Immature natural killer cell (primary cell): ENCODE results near the gene SEH1L. TPM values are rescaled to one million over a fixed set of nuclear protein-coding genes. Genes with fewer than 3 reads are reported as not detected.
A peak's percentile ranks its signal among the peaks of the same experiment; 100 is the strongest.

Experiments
- DNase-seq, 3 donors: peaks; one replicate each; pipeline ENCODE4 v3.0.0; 2022; ENCODE audit warnings: mixed read lengths in 1 of 3
- H3K27ac Mint-ChIP-seq, 6 donors: one replicate each; pipeline ENCODE4 v1.8.0; 2020; ENCODE audit warnings: mixed read lengths in 6 of 6, mild to moderate bottlenecking in 5 of 6, inconsistent platforms in 4 of 6, moderate library complexity in 3 of 6
- H3K27me3 Mint-ChIP-seq, 3 donors: one replicate each; pipeline ENCODE4 v1.8.0; 2020 to 2021; ENCODE audit warnings: low read depth in 3 of 3, mild to moderate bottlenecking in 3 of 3, mixed read lengths in 3 of 3, moderate library complexity in 3 of 3, inconsistent platforms in 1 of 3
- H3K36me3 Mint-ChIP-seq, 3 donors: one replicate each; pipeline ENCODE4 v1.8.0; 2020; ENCODE audit warnings: mixed read lengths in 3 of 3, inconsistent platforms in 2 of 3, mild to moderate bottlenecking in 2 of 3
- H3K4me1 Mint-ChIP-seq, 2 donors: one replicate each; pipeline ENCODE4 v1.8.0; 2020; ENCODE audit warnings: inconsistent platforms in 2 of 2, mild to moderate bottlenecking in 2 of 2, mixed read lengths in 2 of 2, moderate library complexity in 1 of 2
- H3K4me3 Mint-ChIP-seq, 5 donors: one replicate each; pipeline ENCODE4 v1.8.0; 2020; ENCODE audit warnings: mild to moderate bottlenecking in 5 of 5, mixed read lengths in 5 of 5, inconsistent platforms in 3 of 5, moderate library complexity in 3 of 5
- H3K9me3 Mint-ChIP-seq, 6 donors: one replicate each; pipeline ENCODE4 v1.8.0; 2020; ENCODE audit warnings: mild to moderate bottlenecking in 6 of 6, mixed read lengths in 6 of 6, inconsistent platforms in 4 of 6, moderate library complexity in 3 of 6
- polyA plus RNA-seq, 3 donors: library from polyadenylated mRNA; unstranded; fragments of 300-500 nt; fragmentation: Illumina TruSeq; gene quantifications; one replicate each; pipeline ENCODE4 v1.2.3, GENCODE V29; 2021

The SEH1L gene
- polyA plus RNA-seq, 3 donors from 2014 or later, result 18.2 to 32.8 (median 25.6) TPM

DNA sequence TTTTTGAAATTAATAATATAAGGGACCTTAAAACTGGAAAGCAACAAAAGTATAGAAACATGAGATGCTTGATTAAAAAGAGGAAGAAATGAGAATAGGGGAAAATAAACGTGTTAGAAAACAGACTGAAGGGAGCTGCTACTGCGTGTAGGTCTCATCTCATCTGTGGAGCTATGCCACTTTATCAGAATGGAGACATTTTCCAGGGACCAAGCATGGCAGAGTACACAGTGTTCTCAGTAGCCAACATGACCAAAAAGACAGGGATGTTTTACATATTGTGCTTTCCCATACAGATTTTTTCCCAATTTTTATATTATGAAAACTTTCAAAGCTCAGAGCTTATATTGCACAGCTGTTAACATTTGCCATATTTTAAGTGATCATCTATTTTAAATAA is 66.4 kb downstream of the SEH1L start:
- H3K4me1 Mint-ChIP-seq, result no peaks in the 10 kb centered on the region
- no peak overlapping the region for H3K4me3 Mint-ChIP-seq
- H3K27ac Mint-ChIP-seq, result peak overlapping the region in 1 of 6 donors; percentile 7
- H3K36me3 Mint-ChIP-seq, result peaks cover 29 to 50% (median 37%) of the 10 kb centered on the region in 3 donors
- no peaks in the 10 kb centered on the region for H3K27me3 Mint-ChIP-seq
- H3K9me3 Mint-ChIP-seq, result no peaks in the 10 kb centered on the region
- no peak for DNase-seq

DNA sequence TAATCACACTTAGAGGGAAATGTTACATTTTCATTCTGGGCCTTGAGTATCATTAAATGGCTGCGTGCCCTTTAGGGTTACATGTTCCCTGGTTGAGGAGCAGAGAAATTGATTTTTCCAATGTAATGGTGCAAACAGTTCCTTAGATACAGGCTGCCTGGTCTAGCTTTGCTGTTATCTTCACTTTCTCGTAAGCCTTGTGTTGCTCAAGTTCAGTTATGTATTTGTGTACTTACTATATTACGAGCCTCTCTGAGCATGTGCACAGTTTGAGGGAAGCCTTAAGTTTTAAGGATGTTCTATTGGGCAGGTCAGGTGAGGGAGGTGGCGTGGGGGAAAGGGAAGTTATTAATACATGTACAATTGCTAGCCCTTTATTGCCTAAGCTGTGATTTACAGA is 67.0 kb downstream of the SEH1L start:
- no peak overlapping the region for H3K4me3 Mint-ChIP-seq
- H3K27ac Mint-ChIP-seq, result no peak overlapping the region
- no peaks in the 10 kb centered on the region for H3K27me3 Mint-ChIP-seq
- no peaks in the 10 kb centered on the region for H3K4me1 Mint-ChIP-seq
- peaks cover 25 to 50% (median 36%) of the 10 kb centered on the region in 3 donors for H3K36me3 Mint-ChIP-seq
- no peak for DNase-seq
- H3K9me3 Mint-ChIP-seq, result no peaks in the 10 kb centered on the region

GRCh38 chr18:13017247-13017875 is 69.5 kb downstream of the SEH1L start:
- DNase-seq, result no peak
- H3K9me3 Mint-ChIP-seq, result no peaks in the 10 kb centered on the region
- H3K27me3 Mint-ChIP-seq, result no peaks in the 10 kb centered on the region
- no peak overlapping the region for H3K4me3 Mint-ChIP-seq
- peaks cover 31 to 65% (median 36%) of the 10 kb centered on the region in 3 donors for H3K36me3 Mint-ChIP-seq
- peak overlapping the region in 1 of 6 donors; percentile 45 for H3K27ac Mint-ChIP-seq
- peaks cover 2 to 10% of the 10 kb centered on the region in 2 donors for H3K4me1 Mint-ChIP-seq

- H3K4me1 Mint-ChIP-seq, result peaks cover 2 to 10% of the 10 kb centered on the region in 2 donors
- peaks cover 0 to 2% (median 0%) of the 10 kb centered on the region in 3 donors for H3K27me3 Mint-ChIP-seq
- peak overlapping the region in 1 of 6 donors; percentile 46 for H3K27ac Mint-ChIP-seq
- H3K36me3 Mint-ChIP-seq, result peaks cover 30 to 64% (median 34%) of the 10 kb centered on the region in 3 donors
- no peaks in the 10 kb centered on the region for H3K9me3 Mint-ChIP-seq
- DNase-seq, result no peak
- H3K4me3 Mint-ChIP-seq, result no peak overlapping the region
These were observed 70.6 kb downstream of the SEH1L start for GRCh38 chr18:13018374-13018773.

DNA sequence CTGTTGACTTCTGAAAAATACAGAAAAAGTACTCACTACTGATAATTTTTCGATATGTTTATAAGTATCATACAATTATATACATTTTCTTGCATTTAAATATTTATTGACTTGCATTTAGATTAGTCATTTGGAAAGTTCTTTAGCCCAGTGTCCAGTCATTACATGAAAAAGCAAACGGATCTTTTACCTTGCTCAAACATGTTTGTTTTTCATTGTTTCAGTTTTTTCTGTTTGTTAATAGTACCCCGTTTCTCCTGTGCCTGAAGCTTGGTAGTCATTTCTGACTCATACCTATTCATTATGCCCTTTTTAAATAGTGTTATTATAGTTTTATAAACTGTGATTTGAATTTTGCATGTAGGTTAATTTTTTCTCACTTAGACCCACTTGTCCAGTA is 71.5 kb downstream of the SEH1L start:
- Mint-ChIP-seq H3K9me3 (no peaks in the 10 kb centered on the region), H3K27ac (no peak overlapping the region), H3K27me3 (peaks cover 0 to 2% (median 0%) of the 10 kb centered on the region in 3 donors), H3K4me3 (no peak overlapping the region), H3K36me3 (peaks cover 28 to 70% (median 40%) of the 10 kb centered on the region in 3 donors), H3K4me1 (peaks cover 3 to 10% of the 10 kb centered on the region in 2 donors)
- no peak for DNase-seq

GRCh38 chr18:13022644-13023043 is 74.8 kb downstream of the SEH1L start:
- Mint-ChIP-seq H3K4me1 (peaks cover 3 to 10% of the 10 kb centered on the region in 2 donors), H3K27ac (peak overlapping the region in 1 of 6 donors; percentile 8), H3K9me3 (no peaks in the 10 kb centered on the region), H3K36me3 (peaks cover 25 to 62% (median 37%) of the 10 kb centered on the region in 3 donors), H3K4me3 (no peak overlapping the region), H3K27me3 (peaks cover 0 to 2% (median 0%) of the 10 kb centered on the region in 3 donors)
- DNase-seq, result no peak

DNA sequence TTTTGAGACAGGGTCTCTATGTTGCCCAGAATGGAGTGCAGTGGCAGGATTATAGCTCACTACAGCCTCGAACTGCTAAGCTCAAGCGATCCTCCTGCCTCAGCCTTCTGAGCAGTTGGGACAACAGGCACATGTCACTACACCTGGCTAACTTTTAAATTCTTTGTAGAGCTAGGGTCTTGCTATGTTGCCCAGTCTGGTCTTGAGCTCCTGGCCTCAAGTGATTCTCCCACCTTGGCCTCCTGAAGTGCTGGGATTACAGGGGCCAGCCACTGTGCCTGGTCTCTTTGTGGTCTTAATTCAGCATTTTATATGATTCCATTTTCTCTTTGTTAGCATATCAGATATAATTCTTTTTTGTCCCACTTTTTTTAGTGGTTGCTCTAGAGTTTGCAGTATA is 77.4 kb downstream of the SEH1L start:
- H3K27me3 Mint-ChIP-seq, result peaks cover 0 to 2% (median 2%) of the 10 kb centered on the region in 3 donors
- H3K27ac Mint-ChIP-seq, result peak overlapping the region in 1 of 6 donors; percentile 35
- DNase-seq, result no peak
- no peaks in the 10 kb centered on the region for H3K9me3 Mint-ChIP-seq
- H3K4me1 Mint-ChIP-seq, result peaks cover 3 to 10% of the 10 kb centered on the region in 2 donors
- no peak overlapping the region for H3K4me3 Mint-ChIP-seq
- peaks cover 34 to 50% (median 41%) of the 10 kb centered on the region in 3 donors for H3K36me3 Mint-ChIP-seq

GRCh38 chr18:13026583-13027270 is 78.9 kb downstream of the SEH1L start:
- Mint-ChIP-seq H3K36me3 (peaks cover 39 to 52% (median 48%) of the 10 kb centered on the region in 3 donors), H3K4me3 (no peak overlapping the region), H3K27me3 (peaks cover 2% of the 10 kb centered on the region in 3 donors), H3K9me3 (no peaks in the 10 kb centered on the region), H3K4me1 (peaks cover 6 to 8% of the 10 kb centered on the region in 2 donors), H3K27ac (no peak overlapping the region)
- DNase-seq, result no peak

DNA sequence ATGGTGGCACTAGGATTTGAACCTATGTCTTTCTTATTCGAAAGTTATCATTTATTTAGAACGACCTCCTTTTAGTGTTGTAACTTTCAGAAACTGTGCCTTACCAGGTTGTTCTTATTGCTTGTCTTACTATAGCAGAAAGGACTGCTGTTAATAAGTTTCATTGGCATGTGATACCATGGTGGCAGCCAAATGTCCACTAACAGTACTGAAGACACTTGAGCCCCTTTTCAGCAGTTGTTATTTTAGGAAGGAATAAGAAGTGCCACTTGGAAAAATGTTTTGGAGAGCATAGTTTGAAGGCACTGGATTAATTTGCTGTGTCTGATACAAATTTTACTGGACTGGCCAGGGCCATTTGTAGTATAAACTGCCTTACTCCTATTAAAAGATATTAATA is 81.1 kb downstream of the SEH1L start:
- Mint-ChIP-seq H3K9me3 (no peaks in the 10 kb centered on the region), H3K4me3 (no peak overlapping the region), H3K27ac (no peak overlapping the region), H3K4me1 (peaks cover 15 to 22% of the 10 kb centered on the region in 2 donors), H3K36me3 (peaks cover 36 to 55% (median 51%) of the 10 kb centered on the region in 3 donors), H3K27me3 (peaks cover 2 to 6% (median 5%) of the 10 kb centered on the region in 3 donors)
- no peak for DNase-seq

DNA sequence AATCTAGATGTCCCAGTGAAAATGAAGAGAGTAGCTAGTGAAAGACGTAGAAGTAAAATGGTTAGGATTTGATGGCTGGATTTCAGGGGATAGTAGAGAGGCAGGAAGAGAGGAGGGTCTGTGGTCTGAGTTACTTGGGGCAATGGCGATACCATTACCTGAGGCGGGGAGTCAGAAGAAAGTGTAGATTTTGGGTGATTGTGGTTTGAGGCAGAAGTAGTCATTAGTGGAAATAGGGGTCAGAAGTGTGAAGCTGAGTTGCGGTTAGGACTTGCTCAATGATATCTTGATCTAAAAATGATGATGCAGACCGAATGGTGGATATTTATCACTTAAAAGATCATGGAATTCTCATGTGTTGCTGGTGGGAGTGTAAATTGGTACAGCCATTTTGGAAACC is 84.4 kb downstream of the SEH1L start:
- peak overlapping the region in 2 of 6 donors; percentile 2 to 7 for H3K27ac Mint-ChIP-seq
- H3K4me3 Mint-ChIP-seq, result peak overlapping the region; percentile 2 to 56 (median 33)
- H3K36me3 Mint-ChIP-seq, result peaks cover 31 to 50% (median 36%) of the 10 kb centered on the region in 3 donors
- H3K4me1 Mint-ChIP-seq, result peaks cover 13 to 22% of the 10 kb centered on the region in 2 donors
- DNase-seq, result peak; percentile 32 to 54 (median 49)
- no peaks in the 10 kb centered on the region for H3K9me3 Mint-ChIP-seq
- H3K27me3 Mint-ChIP-seq, result peaks cover 2 to 6% (median 5%) of the 10 kb centered on the region in 3 donors

DNA sequence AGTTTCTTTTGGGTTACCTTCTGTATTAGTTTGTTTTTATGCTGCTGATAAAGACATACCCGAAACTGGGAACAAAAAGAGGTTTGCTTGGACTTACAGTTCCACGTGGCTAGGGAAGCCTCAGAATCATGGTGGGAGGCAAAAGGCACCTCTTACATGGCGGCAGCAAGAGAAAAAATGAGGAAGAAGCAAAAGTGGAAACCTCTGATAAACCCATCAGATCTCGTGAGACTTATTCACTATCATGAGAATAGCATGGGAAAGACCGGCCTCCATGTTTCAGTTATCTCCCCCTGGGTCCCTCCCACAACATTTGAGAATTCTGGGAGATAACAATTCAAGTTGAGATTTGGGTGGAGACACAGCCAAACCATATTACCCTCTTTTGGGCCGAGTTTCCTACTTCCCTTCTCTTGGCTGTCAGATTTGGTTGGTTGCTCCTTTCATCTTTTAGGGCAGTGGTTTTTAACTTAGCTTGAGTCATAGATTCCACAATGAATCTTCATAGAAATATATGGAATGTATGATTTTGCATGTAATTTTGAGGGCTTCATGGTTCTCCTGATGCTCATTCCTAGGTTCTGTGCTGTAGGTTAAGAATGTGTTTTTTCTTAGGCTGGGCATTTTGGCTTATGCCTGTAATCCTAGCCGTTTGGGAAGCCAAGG is 87.6 kb downstream of the SEH1L start:
- Mint-ChIP-seq H3K27me3 (peaks cover 2 to 6% (median 3%) of the 10 kb centered on the region in 3 donors), H3K9me3 (no peaks in the 10 kb centered on the region), H3K4me3 (no peak overlapping the region), H3K4me1 (peaks cover 13 to 22% of the 10 kb centered on the region in 2 donors), H3K36me3 (peaks cover 14 to 43% (median 37%) of the 10 kb centered on the region in 3 donors), H3K27ac (no peak overlapping the region)
- DNase-seq, result no peak

- no peaks in the 10 kb centered on the region for H3K9me3 Mint-ChIP-seq
These were observed 89.0 kb downstream of the SEH1L start for GRCh38 chr18:13036622-13037320.

More at GRCh38 chr18:13036622-13037320, 89.0 kb downstream of the SEH1L start:
- peaks cover 5 to 35% (median 29%) of the 10 kb centered on the region in 3 donors for H3K36me3 Mint-ChIP-seq
- H3K4me3 Mint-ChIP-seq, result no peak overlapping the region
- DNase-seq, result no peak
- peaks cover 9 to 13% of the 10 kb centered on the region in 2 donors for H3K4me1 Mint-ChIP-seq
- H3K27ac Mint-ChIP-seq, result no peak overlapping the region
- peaks cover 2 to 3% (median 3%) of the 10 kb centered on the region in 3 donors for H3K27me3 Mint-ChIP-seq
